Superior temporal gyrus (tissue), 1 donor: ENCODE data around the gene ZIM2.
A peak's percentile ranks its signal among the peaks of the same experiment; 100 is the strongest.

Source experiments
- DNase-seq: peaks from one replicate; pipeline ENCODE4 v3.0.0-alpha.2; 2016; ENCODE audit errors: extremely low spot score

ZIM2 gene

GRCh38 chr19:56808717-56809392 lies 31.7 kb downstream of the ZIM2 start:
- DNase-seq = no peak

DNA sequence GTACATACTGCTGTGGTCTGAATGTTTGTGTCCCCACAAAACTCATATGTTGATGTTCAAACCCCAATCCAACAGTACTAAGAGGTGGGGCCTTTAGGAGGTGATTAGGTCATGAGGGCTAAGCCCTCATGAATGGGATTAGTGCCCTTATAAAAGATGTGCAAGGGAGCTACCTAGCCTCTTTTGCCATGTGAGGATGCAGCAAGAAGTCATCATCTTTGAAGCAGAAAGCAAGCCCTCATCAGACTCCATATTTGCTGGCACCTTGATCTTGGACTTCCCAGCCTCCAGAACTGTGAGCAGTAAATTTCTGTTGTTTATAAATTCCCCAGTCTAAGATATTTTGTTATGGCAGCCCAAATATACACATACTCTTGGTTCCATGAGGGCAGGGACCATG lies 33.9 kb downstream of the ZIM2 start:
- DNase-seq = no peak

GRCh38 chr19:56778351-56778750 lies 62.2 kb downstream of the ZIM2 start:
- no peak for DNase-seq

GRCh38 chr19:56769650-56770049 lies 70.9 kb downstream of the ZIM2 start:
- DNase-seq = no peak

DNA sequence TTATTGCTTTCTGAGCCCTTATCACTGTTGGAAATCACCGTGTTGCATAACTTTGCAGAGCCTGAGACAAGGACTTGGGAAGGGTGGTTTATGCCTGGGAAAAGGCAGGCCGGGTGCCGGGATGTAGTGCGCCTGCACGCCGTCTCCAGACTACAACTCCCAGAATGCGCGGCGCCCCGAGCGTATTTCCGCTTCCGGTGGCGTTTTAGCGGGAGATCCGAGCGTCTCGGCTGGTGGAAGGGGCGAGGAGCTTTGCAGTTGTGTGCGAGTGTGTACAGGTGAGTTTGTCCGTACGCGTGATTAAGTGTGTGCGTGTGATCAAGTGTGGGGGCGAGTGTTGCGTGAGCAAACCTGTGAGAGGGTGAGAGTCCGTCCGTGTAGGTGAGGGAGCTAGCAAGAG lies 75.4 kb downstream of the ZIM2 start:
- peak; percentile 88 for DNase-seq

- DNase-seq = no peak
These were observed 76.3 kb downstream of the ZIM2 start for GRCh38 chr19:56764196-56764695.

GRCh38 chr19:56760842-56761241 lies 79.7 kb downstream of the ZIM2 start:
- DNase-seq = no peak

DNA sequence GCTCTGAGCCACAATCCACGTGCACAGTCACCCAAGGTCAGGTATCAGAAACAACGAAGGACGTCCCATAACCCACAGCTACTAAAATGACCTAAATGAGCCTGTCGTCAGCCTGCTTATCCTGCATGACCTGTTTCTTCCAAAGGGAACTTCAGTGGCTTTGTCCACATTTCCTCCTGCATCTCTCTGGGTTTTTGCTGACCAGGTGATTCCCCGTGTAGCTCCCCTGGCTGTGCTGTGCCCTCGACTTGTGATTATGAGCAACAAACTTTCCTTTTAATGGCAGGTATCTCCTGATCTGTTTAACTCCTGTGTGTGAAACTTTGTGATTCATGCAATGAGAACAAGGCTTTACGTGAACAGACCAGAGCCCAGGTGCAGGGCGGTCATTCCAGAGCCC lies 81.0 kb downstream of the ZIM2 start:
- DNase-seq = no peak

- DNase-seq = peak; percentile 93
These were observed 89.4 kb downstream of the ZIM2 start for GRCh38 chr19:56751078-56751489.

DNA sequence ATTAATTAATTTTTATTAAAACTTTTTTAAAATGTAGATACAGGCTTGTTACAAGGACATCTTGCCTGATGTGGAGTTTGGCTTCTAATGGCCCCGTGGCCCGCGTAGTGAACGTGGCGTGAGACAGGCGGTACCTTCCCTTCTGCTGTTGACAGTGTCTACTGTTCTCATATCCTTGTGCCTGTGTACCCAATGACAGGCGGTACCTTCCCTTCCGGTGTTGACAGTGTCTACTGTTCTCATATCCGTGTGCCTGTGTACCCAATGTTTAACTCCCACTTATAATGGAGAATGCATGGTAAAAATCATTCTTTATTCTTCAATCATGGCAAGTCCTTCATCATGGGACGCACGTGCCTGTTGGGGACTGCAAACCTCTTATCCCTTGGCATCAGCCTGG lies 89.9 kb downstream of the ZIM2 start:
- peak; percentile 59 for DNase-seq

GRCh38 chr19:56748378-56748777 lies 92.1 kb downstream of the ZIM2 start:
- DNase-seq = peak; percentile 87

DNA sequence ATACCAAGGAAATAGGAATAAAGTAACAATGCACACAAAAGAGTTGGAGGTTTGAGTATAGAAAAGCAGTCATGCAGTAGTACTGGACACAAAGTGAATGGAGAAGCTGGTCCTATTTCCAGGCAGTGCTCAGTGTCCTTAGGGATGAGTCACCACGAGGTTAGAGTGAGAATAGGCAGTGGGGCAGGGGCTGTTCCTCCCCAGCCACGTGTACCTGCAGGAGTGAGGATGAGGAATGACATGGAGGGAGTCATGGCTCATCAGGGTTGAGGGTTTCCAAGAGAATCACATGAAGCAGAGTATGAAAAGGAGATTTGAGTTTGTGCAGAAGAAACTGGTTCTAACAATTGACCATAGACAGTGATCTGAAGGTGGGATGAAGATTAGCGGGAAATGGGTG lies 94.2 kb downstream of the ZIM2 start:
- no peak for DNase-seq

- DNase-seq = no peak
These were observed 100.0 kb downstream of the ZIM2 start for GRCh38 chr19:56740501-56740900.

GRCh38 chr19:56736571-56736970 lies 104.0 kb downstream of the ZIM2 start:
- no peak for DNase-seq

DNA sequence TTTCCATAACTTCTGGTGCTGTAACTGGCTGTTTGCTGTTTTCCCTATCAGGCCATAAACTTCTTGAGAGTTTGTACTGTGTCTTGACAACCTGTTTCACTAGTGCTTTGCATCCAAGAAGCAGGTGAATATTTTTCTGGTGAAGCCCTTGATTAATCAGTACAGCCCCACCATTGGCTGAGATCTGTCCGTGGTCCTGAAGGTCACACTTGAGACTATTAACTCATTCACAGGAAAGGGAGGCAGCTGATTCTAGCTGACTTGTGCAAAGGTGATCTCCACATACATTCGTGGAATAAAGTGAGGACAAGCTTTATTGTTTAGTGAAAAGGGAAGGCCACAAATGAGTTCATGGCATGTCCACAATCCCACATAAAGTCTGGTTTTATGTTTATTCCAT lies 107.5 kb downstream of the ZIM2 start:
- no peak for DNase-seq

DNA sequence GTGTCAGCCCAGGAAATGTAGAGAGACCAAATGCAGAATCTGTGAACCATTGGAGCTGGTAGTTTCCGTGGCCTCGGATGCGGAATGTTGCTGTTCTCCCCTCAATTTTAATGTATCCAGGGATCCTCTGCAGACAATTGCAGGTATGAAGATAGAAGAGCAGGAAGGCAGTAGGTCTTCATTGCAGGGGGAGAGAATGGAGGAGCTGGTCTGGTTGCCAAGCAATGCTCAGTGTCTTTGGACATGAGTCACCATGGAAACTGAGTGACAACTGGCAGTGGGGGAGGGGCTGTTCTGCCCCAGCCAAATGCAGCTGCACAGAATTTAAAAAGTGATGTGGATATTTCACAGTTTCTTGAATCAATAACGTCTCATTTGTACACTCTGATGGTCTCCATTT lies 112.8 kb downstream of the ZIM2 start:
- DNase-seq = peak; percentile 77

- peak; percentile 91 for DNase-seq
These were observed 114.6 kb downstream of the ZIM2 start for GRCh38 chr19:56725829-56726424.
